ENCODE data around the gene GYS1. TPM values are rescaled to one million over a fixed set of nuclear protein-coding genes. Genes with fewer than 3 reads are reported as not detected.

GYS1 gene
- total RNA-seq, 1 donor from 2014 or later: 25.5 TPM

Other genes with a start within 250 kb of the GYS1 start
- 0.26 and 2.3 TPM in 2 replicates for gene IZUMO1, start 246.4 kb downstream of the GYS1 start, total RNA-seq
- 12.1 and 16.9 TPM in 2 replicates for gene FUT1, start 240.7 kb downstream of the GYS1 start, total RNA-seq
- gene FGF21, start 237.8 kb downstream of the GYS1 start, total RNA-seq: not detected in 2 replicates
- gene BCAT2, start 182.3 kb downstream of the GYS1 start, total RNA-seq: 14.0 and 21.3 TPM in 2 replicates
- gene HSD17B14, start 156.8 kb downstream of the GYS1 start, total RNA-seq: 1.3 and 1.9 TPM in 2 replicates
- gene PLEKHA4, start 124.7 kb downstream of the GYS1 start, total RNA-seq: 0.79 and 2.2 TPM in 2 replicates
- gene PPP1R15A, start 120.9 kb downstream of the GYS1 start, total RNA-seq: 118 and 168 TPM in 2 replicates
- gene TULP2, start 94.6 kb downstream of the GYS1 start, total RNA-seq: not detected in 2 replicates
- 88.2 and 91.7 TPM in 2 replicates for gene NUCB1, start 93.0 kb downstream of the GYS1 start, total RNA-seq
- 9.2 and 10.8 TPM in 2 replicates for gene DHDH, start 59.6 kb downstream of the GYS1 start, total RNA-seq
- gene BAX, start 38.4 kb downstream of the GYS1 start, total RNA-seq: 64.8 and 68.2 TPM in 2 replicates
- 787 and 1,701 TPM in 2 replicates for gene FTL, start 28.0 kb downstream of the GYS1 start, total RNA-seq
- gene RUVBL2, start 578 bp upstream of the GYS1 start, total RNA-seq: 154 and 267 TPM in 2 replicates
- 0.38 TPM in 1 of 2 replicates, not detected in the other for gene LHB, start 23.8 kb upstream of the GYS1 start, total RNA-seq
- gene CGB3, start 31.0 kb upstream of the GYS1 start, total RNA-seq: not detected in 2 replicates
- gene CGB2, start 38.6 kb upstream of the GYS1 start, total RNA-seq: not detected in 2 replicates
- not detected in 2 replicates for gene CGB1, start 43.6 kb upstream of the GYS1 start, total RNA-seq
- 0.26 and 0.64 TPM in 2 replicates for gene CGB5, start 50.5 kb upstream of the GYS1 start, total RNA-seq
- 0.26 TPM in 1 of 2 replicates, not detected in the other for gene CGB8, start 55.8 kb upstream of the GYS1 start, total RNA-seq
- gene CGB7, start 64.4 kb upstream of the GYS1 start, total RNA-seq: 1.1 and 1.2 TPM in 2 replicates
- 3.2 and 9.9 TPM in 2 replicates for gene NTF4, start 71.5 kb upstream of the GYS1 start, total RNA-seq
- not detected in 2 replicates for gene KCNA7, start 79.4 kb upstream of the GYS1 start, total RNA-seq
- gene SNRNP70, start 92.1 kb upstream of the GYS1 start, total RNA-seq: 74.5 and 126 TPM in 2 replicates
- gene LIN7B, start 121.1 kb upstream of the GYS1 start, total RNA-seq: 3.2 and 6.5 TPM in 2 replicates
- gene C19orf73, start 125.8 kb upstream of the GYS1 start, total RNA-seq: 0.53 and 1.9 TPM in 2 replicates
- 1.3 and 2.2 TPM in 2 replicates for gene PPFIA3, start 126.2 kb upstream of the GYS1 start, total RNA-seq
- gene HRC, start 162.1 kb upstream of the GYS1 start, total RNA-seq: not detected in 2 replicates
- 11.1 and 18.6 TPM in 2 replicates for gene TRPM4, start 164.5 kb upstream of the GYS1 start, total RNA-seq